Endothelial cell of umbilical vein (primary cell): Measurements from ENCODE around the gene HDAC8. TPM values are rescaled to one million over a fixed set of nuclear protein-coding genes. Genes with fewer than 3 reads are reported as not detected.

ENCODE experiments used
- BruUV-seq: library from RNA; stranded (reverse); fragments of 400-500 nt; replicated peaks from 2 replicates; lab custom pipeline; 2021; lab: Mats Ljungman, UMichigan
- CTCF ChIA-PET: fragments of 300-600, 350-600 bp; sonication (Branson Sonifier 250); formaldehyde crosslinking; loops from one replicate; lab custom pipeline; 2021; ENCODE audit warnings: antibody characterized with exemption, inconsistent platforms; lab: Charles Lee
- POLR2A ChIA-PET: fragments of 300-600, 350-600 bp; sonication (Branson Sonifier 250); formaldehyde crosslinking; loops from one replicate; lab custom pipeline; 2021; ENCODE audit warnings: antibody characterized with exemption, inconsistent platforms; lab: Charles Lee
- DNase-seq: peaks from one replicate; pipeline ENCODE4 v3.0.0-alpha.2; 2011; ENCODE audit warnings: low read depth, low spot score
- FAIRE-seq: peaks from 2 replicates; lab custom pipeline; 2011; peaks lifted over from hg19 to GRCh38; lab: Jason Lieb, UNC
- H2AFZ ChIP-seq: 2 replicates; pipeline ENCODE4 v1.6.0; 2012; ENCODE audit warnings: low read depth, low read length, control low read depth, inconsistent platforms
- H3K27ac ChIP-seq: 2 replicates; pipeline ENCODE4 v1.5.1; 2011; ENCODE audit warnings: low read depth, mild to moderate bottlenecking, control low read depth, low read length, moderate library complexity; ENCODE audit not compliant: insufficient read depth
- H3K27me3 ChIP-seq, 2 experiments: 2 replicates each; pipeline versions ENCODE4 v1.6.0 to v1.6.1; 2011; ENCODE audit warnings: low read length in 2 of 2, mixed read lengths in 1 of 2; ENCODE audit not compliant: control insufficient read depth in 2 of 2, insufficient read depth in 2 of 2
- H3K36me3 ChIP-seq, 2 experiments: 2 replicates in 1 of 2; 3 replicates in 1 of 2; pipeline ENCODE4 v1.5.1; 2011; ENCODE audit warnings: low read length in 2 of 2, mild to moderate bottlenecking in 1 of 2, moderate library complexity in 1 of 2; ENCODE audit not compliant: control insufficient read depth in 2 of 2, insufficient read depth in 2 of 2; ENCODE audit errors: extremely low read depth in 1 of 2
- H3K4me1 ChIP-seq: 3 replicates; pipeline ENCODE4 v1.5.1; 2011; ENCODE audit warnings: mild to moderate bottlenecking, low read length; ENCODE audit not compliant: control insufficient read depth, insufficient read depth; ENCODE audit errors: extremely low read depth
- H3K4me2 ChIP-seq: 2 replicates; pipeline ENCODE4 v1.6.1; 2011; ENCODE audit warnings: low read length, control low read depth, mixed read lengths; ENCODE audit not compliant: insufficient read depth
- H3K4me3 ChIP-seq, 3 experiments: fragments of 200-600 bp in 1 of 3; sonication (generic), shearing (Covaris generic) in 1 of 3; replicated peaks in 1 of 3; 2 replicates each; pipeline ENCODE4 v1.5.1; 2011 to 2016; ENCODE audit warnings: control low read depth in 3 of 3, low read length in 3 of 3, mild to moderate bottlenecking in 2 of 3, inconsistent platforms in 1 of 3, low read depth in 1 of 3, moderate library complexity in 1 of 3; ENCODE audit not compliant: insufficient read depth in 1 of 3
- H3K79me2 ChIP-seq: 2 replicates; pipeline ENCODE4 v1.6.0; 2012; ENCODE audit warnings: low read length, inconsistent platforms; ENCODE audit not compliant: control insufficient read depth, insufficient read depth
- H3K9ac ChIP-seq: replicated peaks from 2 replicates; pipeline ENCODE3; 2011; ENCODE audit warnings: low read length, control low read depth; ENCODE audit not compliant: insufficient read depth; ENCODE audit errors: extremely low read depth
- H3K9me1 ChIP-seq: replicated peaks from 3 replicates; pipeline ENCODE4 v1.6.0; 2011; ENCODE audit warnings: mild to moderate bottlenecking, low read length; ENCODE audit not compliant: control insufficient read depth, insufficient read depth; ENCODE audit errors: extremely low read depth
- H3K9me3 ChIP-seq: replicated peaks from 2 replicates; pipeline ENCODE4 v1.5.1; 2012; ENCODE audit warnings: low read length, inconsistent platforms; ENCODE audit not compliant: control insufficient read depth, insufficient read depth
- H4K20me1 ChIP-seq: replicated peaks from 2 replicates; pipeline ENCODE3; 2011; ENCODE audit warnings: mild to moderate bottlenecking, low read length; ENCODE audit not compliant: control insufficient read depth, insufficient read depth; ENCODE audit errors: extremely low read depth
- CTCF ChIP-seq, 2 donors: IDR thresholded peaks; 1 replicate in 1 of 2; 2 replicates in 1 of 2; pipeline ENCODE4 v1.5.1; 2011; ENCODE audit warnings: low read length in 2 of 2, mild to moderate bottlenecking in 2 of 2, moderate library complexity in 2 of 2, control low read depth in 1 of 2, inconsistent platforms in 1 of 2, low read depth in 1 of 2; ENCODE audit not compliant: insufficient read depth in 1 of 2; ENCODE audit errors: extremely low read depth in 1 of 2
- EZH2 ChIP-seq: IDR thresholded peaks from 2 replicates; pipeline ENCODE4 v1.6.1; 2012; ENCODE audit warnings: borderline replicate concordance, low read depth, mild to moderate bottlenecking, moderate library complexity, low read length, inconsistent platforms; ENCODE audit not compliant: severe bottlenecking
- FOS ChIP-seq: IDR thresholded peaks from 2 replicates; pipeline ENCODE4 v1.6.1; 2011; ENCODE audit warnings: mild to moderate bottlenecking, low read length, moderate library complexity, borderline replicate concordance; ENCODE audit not compliant: insufficient read depth
- GATA2 ChIP-seq: IDR thresholded peaks from 2 replicates; pipeline ENCODE4 v1.7.0; 2011; ENCODE audit warnings: low read depth, mild to moderate bottlenecking, moderate library complexity, mixed read lengths, low read length; ENCODE audit not compliant: insufficient read length, insufficient read depth
- JUN ChIP-seq: IDR thresholded peaks from 2 replicates; pipeline ENCODE4 v1.6.1; 2011; ENCODE audit warnings: borderline replicate concordance, low read depth; ENCODE audit not compliant: insufficient read length, insufficient read depth
- MAX ChIP-seq: IDR thresholded peaks from 2 replicates; pipeline ENCODE4 v1.6.1; 2011; ENCODE audit not compliant: insufficient read depth, insufficient read length
- MYC ChIP-seq: IDR thresholded peaks from one replicate; pipeline ENCODE4 v1.6.1; 2011; ENCODE audit warnings: mild to moderate bottlenecking, low read depth, low read length
- POLR2A ChIP-seq: IDR thresholded peaks from 2 replicates; pipeline ENCODE4 v1.6.1; 2012; ENCODE audit warnings: low read depth, mild to moderate bottlenecking, control low read depth, low read length
- POLR2AphosphoS5 ChIP-seq: IDR thresholded peaks from 2 replicates; pipeline ENCODE4 v1.6.1; 2012; ENCODE audit warnings: low read depth, mild to moderate bottlenecking, control low read depth, low read length, moderate library complexity; ENCODE audit not compliant: insufficient read depth
- dilution Hi-C: fragments of 300-500 bp; cut with MboI; formaldehyde crosslinking; loops from one replicate; pipeline ENCODE4 v1.15.0; 2019; ENCODE audit warnings: low sequenced_read_pairs; ENCODE audit not compliant: extremely low pct_ligation_motif_present
- intact Hi-C: fragments of 100-400 bp; cut with micrococcal nuclease; formaldehyde crosslinking; loops from one replicate; pipeline ENCODE4 v1.10.0; 2022
- polyA plus RNA-seq, 4 experiments: library from polyadenylated mRNA; depleted of rRNA in 3 of 4; stranded (reverse) in 3 of 4; unstranded in 1 of 4; fragments of >200 nt; gene quantifications; 2 replicates each; pipeline versions ENCODE4 v1.2.1 to v1.2.3, GENCODE V29; 2011 to 2012; ENCODE audit warnings: missing spikeins in 1 of 4
- total RNA-seq: library from RNA; stranded (reverse); gene quantifications from 2 replicates; pipeline ENCODE4 v1.2.3, GENCODE V29; 2021

HDAC8 gene
- total and polyA plus RNA-seq, 2 donors (not counting 3 experiments of a cell fraction or from before 2014, with no cell fraction given), result 17.6 to 37.2 TPM

DNA sequence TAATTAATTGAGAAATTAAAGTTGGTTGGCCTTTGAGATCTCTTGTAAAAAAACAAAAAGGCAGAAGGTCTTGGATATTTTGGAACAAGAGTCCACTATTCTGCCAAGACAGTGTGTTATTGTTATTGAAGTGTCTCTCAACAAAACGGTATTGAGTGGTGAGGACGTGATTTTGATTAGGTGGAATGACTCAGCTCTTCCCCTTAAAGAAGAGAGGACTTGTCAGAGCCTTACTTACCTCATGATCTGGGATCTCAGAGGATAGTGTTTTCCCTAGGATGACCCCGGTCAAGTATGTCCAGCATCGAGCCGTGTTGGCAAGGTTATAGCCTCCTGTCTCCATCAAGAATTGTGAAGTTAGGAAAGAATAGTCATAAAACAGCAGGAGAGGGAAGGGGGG lies 110.9 kb downstream of the HDAC8 start:
- Histone ChIP-seq H3K4me1 (no peaks in the 10 kb centered on the region), H3K9ac (no peak overlapping the region), H3K9me1 (no peaks in the 10 kb centered on the region), H4K20me1 (no peaks in the 10 kb centered on the region), H3K4me3 (no peak overlapping the region), H3K27ac (no peak overlapping the region), H3K36me3 (no peaks in the 10 kb centered on the region), H3K4me2 (no peak overlapping the region), H2AFZ (no peak overlapping the region), H3K79me2 (no peaks in the 10 kb centered on the region), H3K9me3 (no peaks in the 10 kb centered on the region), H3K27me3 (no peaks in the 10 kb centered on the region)
- FAIRE-seq (no peak), DNase-seq (peak; percentile 1)
- CTCF ChIA-PET, result no interaction called here
- dilution Hi-C loops (no loop called here), intact Hi-C loops (no loop called here)
- BruUV-seq, result no TSS peak
- TF ChIP-seq JUN (no peak), POLR2A (no peak), MYC (no peak), POLR2AphosphoS5 (no peak), CTCF (IDR thresholded peaks at IDR 0.05; ENCODE audit: extremely low read depth in 1 of 2, insufficient read depth in 1 of 2, low read depth in 1 of 2, low read length in 2 of 2) (no peak), EZH2 (no peak), GATA2 (no peak), FOS (no peak), MAX (no peak)
- POLR2A ChIA-PET, result no interaction called here
